PFSK-1 (cell line): Measurements from ENCODE around the gene PSMC3IP.

Experiments used
- POLR2AphosphoS5 ChIP-seq: IDR thresholded peaks from 2 replicates; pipeline ENCODE4 v1.6.1; 2012; ENCODE audit warnings: low read depth, mild to moderate bottlenecking, control low read depth, low read length, moderate library complexity
- TAF1 ChIP-seq: IDR thresholded peaks from 2 replicates; pipeline ENCODE4 v1.6.1; 2012; ENCODE audit warnings: low read length, control low read depth, borderline replicate concordance; ENCODE audit not compliant: insufficient read depth
- TF ChIP-seq, protein P1 (sequence below), 2 experiments: IDR thresholded peaks; 2 replicates each; pipeline versions ENCODE4 v1.6.1 to v1.8.0; 2011 to 2012; ENCODE audit warnings: low read depth in 2 of 2, low read length in 2 of 2, control low read depth in 1 of 2, inconsistent platforms in 1 of 2, mild to moderate bottlenecking in 1 of 2, moderate library complexity in 1 of 2; ENCODE audit not compliant: insufficient read depth in 1 of 2

- TF ChIP-seq TAF1 (no peak), POLR2AphosphoS5 (no peak)
- TF ChIP-seq, protein P1, sequence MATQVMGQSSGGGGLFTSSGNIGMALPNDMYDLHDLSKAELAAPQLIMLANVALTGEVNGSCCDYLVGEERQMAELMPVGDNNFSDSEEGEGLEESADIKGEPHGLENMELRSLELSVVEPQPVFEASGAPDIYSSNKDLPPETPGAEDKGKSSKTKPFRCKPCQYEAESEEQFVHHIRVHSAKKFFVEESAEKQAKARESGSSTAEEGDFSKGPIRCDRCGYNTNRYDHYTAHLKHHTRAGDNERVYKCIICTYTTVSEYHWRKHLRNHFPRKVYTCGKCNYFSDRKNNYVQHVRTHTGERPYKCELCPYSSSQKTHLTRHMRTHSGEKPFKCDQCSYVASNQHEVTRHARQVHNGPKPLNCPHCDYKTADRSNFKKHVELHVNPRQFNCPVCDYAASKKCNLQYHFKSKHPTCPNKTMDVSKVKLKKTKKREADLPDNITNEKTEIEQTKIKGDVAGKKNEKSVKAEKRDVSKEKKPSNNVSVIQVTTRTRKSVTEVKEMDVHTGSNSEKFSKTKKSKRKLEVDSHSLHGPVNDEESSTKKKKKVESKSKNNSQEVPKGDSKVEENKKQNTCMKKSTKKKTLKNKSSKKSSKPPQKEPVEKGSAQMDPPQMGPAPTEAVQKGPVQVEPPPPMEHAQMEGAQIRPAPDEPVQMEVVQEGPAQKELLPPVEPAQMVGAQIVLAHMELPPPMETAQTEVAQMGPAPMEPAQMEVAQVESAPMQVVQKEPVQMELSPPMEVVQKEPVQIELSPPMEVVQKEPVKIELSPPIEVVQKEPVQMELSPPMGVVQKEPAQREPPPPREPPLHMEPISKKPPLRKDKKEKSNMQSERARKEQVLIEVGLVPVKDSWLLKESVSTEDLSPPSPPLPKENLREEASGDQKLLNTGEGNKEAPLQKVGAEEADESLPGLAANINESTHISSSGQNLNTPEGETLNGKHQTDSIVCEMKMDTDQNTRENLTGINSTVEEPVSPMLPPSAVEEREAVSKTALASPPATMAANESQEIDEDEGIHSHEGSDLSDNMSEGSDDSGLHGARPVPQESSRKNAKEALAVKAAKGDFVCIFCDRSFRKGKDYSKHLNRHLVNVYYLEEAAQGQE (IDR thresholded peaks at IDR 0.05; ENCODE audit: insufficient read depth in 1 of 2, low read depth in 2 of 2, low read length in 2 of 2) = no peak
These were observed 51.5 kb downstream of the PSMC3IP start for GRCh38 chr17:42526031-42526444.
